CD4-positive, alpha-beta T cell (primary cell): ENCODE results near the gene SLITRK2. TPM values are rescaled to one million over a fixed set of nuclear protein-coding genes. Genes with fewer than 3 reads are reported as not detected.

Experiments used
- ATAC-seq: fragments of 200-7000 bp; cut with Tn5 transposase; one replicate; pipeline ENCODE4 v1.10.0; 2022; ENCODE audit warnings: mild to moderate bottlenecking; ENCODE audit not compliant: poor library complexity
- CTCF ChIA-PET: fragments of 350-600 bp; sonication (Branson Sonifier 250); formaldehyde crosslinking; loops from one replicate; lab custom pipeline; 2021; ENCODE audit warnings: antibody characterized with exemption, inconsistent platforms; lab: Charles Lee
- POLR2A ChIA-PET: fragments of 350-600 bp; sonication (Branson Sonifier 250); formaldehyde crosslinking; loops from one replicate; lab custom pipeline; 2021; ENCODE audit warnings: antibody characterized with exemption, inconsistent platforms; lab: Charles Lee
- DNase-seq, 14 experiments: peaks; one replicate each; pipeline ENCODE4 v3.0.0-alpha.2; 2013 to 2020; ENCODE audit warnings: mixed read lengths in 2 of 14
- H3K27ac ChIP-seq, 2 donors: one replicate each; pipeline versions ENCODE4 v1.5.1 to v1.7.0; 2013; ENCODE audit warnings: low read length in 2 of 2, low read depth in 1 of 2, mild to moderate bottlenecking in 1 of 2
- H3K27me3 ChIP-seq, 2 experiments: 1 replicate in 1 of 2; 2 replicates in 1 of 2; pipeline versions ENCODE4 v1.6.1 to v1.7.0; 2013; ENCODE audit warnings: low read length in 2 of 2, control low read depth in 1 of 2, mild to moderate bottlenecking in 1 of 2, moderate library complexity in 1 of 2; ENCODE audit not compliant: insufficient read depth in 2 of 2, control insufficient read depth in 1 of 2
- H3K36me3 ChIP-seq: one replicate; pipeline ENCODE4 v1.6.1; 2013; ENCODE audit warnings: low read length, control low read depth; ENCODE audit not compliant: insufficient read depth
- H3K4me1 ChIP-seq: one replicate; pipeline ENCODE4 v1.6.1; 2013; ENCODE audit warnings: low read length, control low read depth; ENCODE audit not compliant: insufficient read depth
- H3K4me3 ChIP-seq: one replicate; pipeline ENCODE4 v1.5.1; 2013; ENCODE audit warnings: mild to moderate bottlenecking, low read length, moderate library complexity
- H3K9me3 ChIP-seq, 2 experiments: 1 replicate in 1 of 2; 2 replicates in 1 of 2; pipeline versions ENCODE4 v1.6.1 to v1.7.0; 2013; ENCODE audit warnings: low read length in 2 of 2, mild to moderate bottlenecking in 2 of 2, control low read depth in 1 of 2, moderate library complexity in 1 of 2; ENCODE audit not compliant: control insufficient read depth in 1 of 2, insufficient read depth in 1 of 2
- H3K27ac Mint-ChIP-seq: one replicate; pipeline ENCODE4 v1.8.0; 2020; ENCODE audit warnings: mixed read lengths
- H3K27me3 Mint-ChIP-seq: one replicate; pipeline ENCODE4 v1.8.0; 2021; ENCODE audit warnings: mixed read lengths
- H3K36me3 Mint-ChIP-seq: one replicate; pipeline ENCODE4 v1.8.0; 2021; ENCODE audit warnings: low read depth, mixed read lengths
- H3K4me1 Mint-ChIP-seq: one replicate; pipeline ENCODE4 v1.8.0; 2021; ENCODE audit warnings: low read depth, mixed read lengths
- H3K4me3 Mint-ChIP-seq: one replicate; pipeline ENCODE4 v1.8.0; 2020; ENCODE audit warnings: mild to moderate bottlenecking, mixed read lengths
- H3K9me3 Mint-ChIP-seq: one replicate; pipeline ENCODE4 v1.8.0; 2020; ENCODE audit warnings: mixed read lengths
- CTCF ChIP-seq: fragments of 200-600 bp; IDR thresholded peaks from one replicate; pipeline ENCODE4 v1.8.0; 2022; ENCODE audit warnings: antibody characterized with exemption, mild to moderate bottlenecking
- intact Hi-C, 2 experiments: fragments of 100-400 bp; cut with DNase I in 1 of 2; cut with micrococcal nuclease in 1 of 2; formaldehyde crosslinking; loops; one replicate each; pipeline versions ENCODE4 v1.15.1 to v1.9.0; 2023 to 2025; cut with DNase I, micrococcal nuclease
- polyA plus RNA-seq, 2 donors: library from polyadenylated mRNA; unstranded; fragments of 120-200 nt; gene quantifications; one replicate each; pipeline ENCODE4 v1.2.1, GENCODE V29; 2013
- total RNA-seq, 174 experiments: library from RNA in 2 of 174; stranded (reverse) in 2 of 174; gene quantifications; one replicate each; pipeline ENCODE4 v1.2.3 and lab custom pipeline; 2021 to 2026

SLITRK2 gene
- total RNA-seq (not detected), total RNA-seq (lab: John Stamatoyannopoulos, UW) (0 to 0.24 (median 0) reads per million in 172 experiments)
- not detected for polyA plus RNA-seq (2013, experiment 1 of 2)
- 0.01 TPM for polyA plus RNA-seq (2013, experiment 2 of 2)

- Mint-ChIP-seq H3K9me3 (no peaks in the 10 kb centered on the region), H3K36me3 (no peaks in the 10 kb centered on the region), H3K27ac (no peak within 1 kb of the TSS), H3K27me3 (peaks cover 30% of the 10 kb centered on the region), H3K4me1 (no peaks in the 10 kb centered on the region), H3K4me3 (no peak within 1 kb of the TSS)
- no peak for DNase-seq
- Histone ChIP-seq H3K36me3 (no peaks in the 10 kb centered on the region), H3K9me3 (peaks cover 0 to 5% of the 10 kb centered on the region in 2 experiments), H3K4me3 (no peak within 1 kb of the TSS), H3K27ac (no peak within 1 kb of the TSS), H3K27me3 (peaks cover 4 to 25% of the 10 kb centered on the region in 2 experiments), H3K4me1 (no peaks in the 10 kb centered on the region)
- TF ChIP-seq CTCF: no peak
- POLR2A ChIA-PET: no interaction called here
- intact Hi-C loops: no loop called here
- CTCF ChIA-PET: no interaction called here
- no peak for ATAC-seq
Observed at GRCh38 chrX:145817331-145818185, at the start of gene SLITRK2. SLITRK2 (plus strand) TSS chrX:145817829; CDS start chrX:145822426, 4,597 bp downstream.

GRCh38 chrX:145773006-145773405 lies 44.6 kb upstream of the SLITRK2 start:
- H3K4me3 Mint-ChIP-seq: no peak overlapping the region
- H3K27ac Mint-ChIP-seq: no peak overlapping the region
- Histone ChIP-seq H3K9me3 (no peaks in the 10 kb centered on the region), H3K27me3 (no peaks in the 10 kb centered on the region), H3K27ac (no peak overlapping the region), H3K4me1 (no peaks in the 10 kb centered on the region), H3K36me3 (no peaks in the 10 kb centered on the region), H3K4me3 (no peak overlapping the region)
- no peaks in the 10 kb centered on the region for H3K27me3 Mint-ChIP-seq
- ChIA-PET CTCF (no interaction called here), POLR2A (no interaction called here)
- intact Hi-C loops: no loop called here
- no peak for DNase-seq
- H3K9me3 Mint-ChIP-seq: peaks cover 5% of the 10 kb centered on the region
- no peak for TF ChIP-seq CTCF
- H3K4me1 Mint-ChIP-seq: no peaks in the 10 kb centered on the region
- H3K36me3 Mint-ChIP-seq: no peaks in the 10 kb centered on the region
- ATAC-seq: no peak

GRCh38 chrX:145792281-145792680 lies 25.3 kb upstream of the SLITRK2 start:
- H3K36me3 ChIP-seq: no peaks in the 10 kb centered on the region
- H3K4me1 ChIP-seq: no peaks in the 10 kb centered on the region
- Mint-ChIP-seq H3K4me1 (no peaks in the 10 kb centered on the region), H3K27ac (no peak overlapping the region), H3K36me3 (no peaks in the 10 kb centered on the region), H3K27me3 (no peaks in the 10 kb centered on the region), H3K4me3 (no peak overlapping the region), H3K9me3 (peaks cover 6% of the 10 kb centered on the region)
- H3K9me3 ChIP-seq: no peaks in the 10 kb centered on the region
- no peak for TF ChIP-seq CTCF
- ChIA-PET CTCF (no interaction called here), POLR2A (no interaction called here)
- intact Hi-C loops: no loop called here
- H3K4me3 ChIP-seq: no peak overlapping the region
- DNase-seq: no peak
- ATAC-seq: no peak
- H3K27me3 ChIP-seq: no peaks in the 10 kb centered on the region
- no peak overlapping the region for H3K27ac ChIP-seq
